HepG2 (cell line): Measurements from ENCODE around the gene MICAL3. TPM values are rescaled to one million over a fixed set of nuclear protein-coding genes. Genes with fewer than 3 reads are reported as not detected.
A peak's percentile ranks its signal among the peaks of the same experiment; 100 is the strongest.

Experiments
- ATAC-seq: fragments of 200-7000 bp; cut with Tn5 transposase; 3 replicates; pipeline ENCODE4 v1.9.1; 2020; ENCODE audit warnings: mild to moderate bottlenecking, moderate library complexity
- BruUV-seq: library from RNA; stranded (reverse); fragments of 400-500 nt; replicated peaks from 2 replicates; lab custom pipeline; 2021; lab: Mats Ljungman, UMichigan
- CTCF ChIA-PET: fragments of 300-600 bp; formaldehyde crosslinking; extraction: SDS; loops from one replicate; lab custom pipeline; 2021; ENCODE audit warnings: low total read pairs, inconsistent platforms, low intra/inter-chr PET ratio; lab: Yijun Ruan, JAX
- POLR2A ChIA-PET: fragments of 350-600 bp; sonication (Branson Sonifier 250); formaldehyde crosslinking; loops from one replicate; lab custom pipeline; 2020; ENCODE audit warnings: antibody characterized with exemption, inconsistent platforms; lab: Yijun Ruan, JAX
- DNase-seq: peaks from one replicate; pipeline ENCODE4 v3.0.0-alpha.2; 2015; ENCODE audit warnings: low spot score
- FAIRE-seq: peaks from 3 replicates; lab custom pipeline; 2011; peaks lifted over from hg19 to GRCh38; lab: Jason Lieb, UNC
- H2AFZ ChIP-seq: one replicate; pipeline ENCODE4 v1.6.1; 2011; ENCODE audit warnings: low read length, inconsistent platforms
- H3K27ac ChIP-seq: fragments of 300-600 bp; 3 replicates; pipeline ENCODE4 v1.8.0; 2011; ENCODE audit warnings: mixed run types, mild to moderate bottlenecking, mixed read lengths, low read length, inconsistent platforms; ENCODE audit not compliant: insufficient read depth; ENCODE audit errors: extremely low read length
- H3K27me3 ChIP-seq, 2 experiments: fragments of 200-600 bp in 1 of 2; 2 replicates in 1 of 2; 3 replicates in 1 of 2; pipeline versions ENCODE4 v1.6.0 to v1.8.0; 2011; ENCODE audit warnings: low read length in 2 of 2, mild to moderate bottlenecking in 2 of 2, moderate library complexity in 2 of 2, inconsistent platforms in 1 of 2; ENCODE audit not compliant: insufficient read depth in 2 of 2, control insufficient read depth in 1 of 2
- H3K36me3 ChIP-seq, 2 experiments: fragments of 200-600 bp in 1 of 2; replicated peaks in 1 of 2; 2 replicates in 1 of 2; 3 replicates in 1 of 2; pipeline versions ENCODE4 v1.5.1 to v1.8.0; 2011; ENCODE audit warnings: low read length in 2 of 2, inconsistent platforms in 1 of 2; ENCODE audit not compliant: insufficient read depth in 2 of 2, control insufficient read depth in 1 of 2
- H3K4me1 ChIP-seq: 2 replicates; pipeline ENCODE4 v1.5.1; 2012; ENCODE audit warnings: low read length, inconsistent platforms; ENCODE audit not compliant: insufficient read depth
- H3K4me2 ChIP-seq: 2 replicates; pipeline ENCODE4 v1.6.0; 2011; ENCODE audit warnings: low read depth, low read length, inconsistent platforms
- H3K4me3 ChIP-seq, 3 experiments: fragments of 200-600 bp in 1 of 3; sonication (generic), shearing (Covaris generic) in 1 of 3; replicated peaks in 1 of 3; 2 replicates each; pipeline ENCODE4 v1.5.1; 2011 to 2016; ENCODE audit warnings: low read length in 3 of 3, inconsistent platforms in 2 of 3, low read depth in 2 of 3, mild to moderate bottlenecking in 2 of 3, control low read depth in 1 of 3, mixed read lengths in 1 of 3; ENCODE audit not compliant: insufficient read depth in 1 of 3
- H3K79me2 ChIP-seq: one replicate; pipeline ENCODE4 v1.6.1; 2011; ENCODE audit warnings: low read length, inconsistent platforms; ENCODE audit not compliant: insufficient read depth
- H3K9ac ChIP-seq: 2 replicates; pipeline ENCODE4 v1.6.0; 2011; ENCODE audit warnings: mild to moderate bottlenecking, low read depth, low read length, inconsistent platforms; ENCODE audit not compliant: insufficient read depth
- H3K9me3 ChIP-seq: 2 replicates; pipeline ENCODE4 v1.5.1; 2012; ENCODE audit warnings: mild to moderate bottlenecking, low read length
- H4K20me1 ChIP-seq: 2 replicates; pipeline ENCODE4 v1.6.0; 2011; ENCODE audit warnings: inconsistent platforms, mild to moderate bottlenecking, low read length, moderate library complexity; ENCODE audit not compliant: insufficient read depth
- CTCF ChIP-seq: sonication (generic); formaldehyde crosslinking; IDR thresholded peaks from 2 replicates; pipeline ENCODE4 v1.5.0; 2020; ENCODE audit warnings: mild to moderate bottlenecking, missing genetic modification reagents, moderate library complexity
- ERF ChIP-seq: IDR thresholded peaks from 2 replicates; pipeline ENCODE4 v1.6.1; 2018; ENCODE audit warnings: missing biosample characterization, missing genetic modification reagents
- FOXP4 ChIP-seq: sonication (generic); formaldehyde crosslinking; IDR thresholded peaks from 2 replicates; pipeline ENCODE4 v1.4.0; 2020; ENCODE audit warnings: missing genetic modification reagents
- HOXA9 ChIP-seq: sonication (generic); formaldehyde crosslinking; IDR thresholded peaks from 2 replicates; pipeline ENCODE4 v1.8.1; 2022; ENCODE audit warnings: missing genetic modification reagents, mild to moderate bottlenecking, moderate library complexity, borderline replicate concordance
- POGZ ChIP-seq: sonication (generic); formaldehyde crosslinking; IDR thresholded peaks from 2 replicates; pipeline ENCODE4 v1.4.0; 2020; ENCODE audit warnings: mild to moderate bottlenecking, missing genetic modification reagents
- SALL1 ChIP-seq: sonication (generic); formaldehyde crosslinking; IDR thresholded peaks from 2 replicates; pipeline ENCODE4 v1.8.0; 2022; ENCODE audit warnings: mild to moderate bottlenecking, missing genetic modification reagents
- ZNF556 ChIP-seq: sonication (generic); formaldehyde crosslinking; IDR thresholded peaks from 2 replicates; pipeline ENCODE4 v1.4.0; 2020; ENCODE audit warnings: mild to moderate bottlenecking, missing genetic modification reagents, borderline replicate concordance
- ZNF563 ChIP-seq: sonication (generic); formaldehyde crosslinking; IDR thresholded peaks from 2 replicates; pipeline ENCODE4 v1.8.0; 2022; ENCODE audit warnings: mild to moderate bottlenecking, moderate library complexity, missing genetic modification reagents
- ZSCAN29 ChIP-seq: sonication (generic); formaldehyde crosslinking; conservative IDR thresholded peaks from 2 replicates; pipeline ENCODE4 v1.4.0; 2020; ENCODE audit warnings: mild to moderate bottlenecking, missing genetic modification reagents
- WGBS: methylation state at CpG from one replicate; pipeline ENCODE4 v1.1.6; 2017; ENCODE audit warnings: low lambda C conversion rate; 5-methylcytosine and 5-hydroxymethylcytosine counted together
- in situ Hi-C: cut with HindIII; loops from 2 replicates; pipeline ENCODE4 v1.10.0; 2017; ENCODE audit warnings: low pct_unique_long_range_greater_than_20kb; ENCODE audit not compliant: extremely low pct_ligation_motif_present
- intact Hi-C: fragments of 100-400 bp; cut with micrococcal nuclease; formaldehyde crosslinking; loops from one replicate; pipeline ENCODE4 v1.10.0; 2022; ENCODE audit not compliant: unreplicated experiment
- polyA plus RNA-seq, 8 experiments: library from polyadenylated mRNA; depleted of rRNA in 3 of 8; stranded (reverse) in 7 of 8; unstranded in 1 of 8; fragments of >200 nt; fragmentation: Illumina TruSeq in 4 of 8; extraction: Trizol in 4 of 8; gene quantifications; 2 replicates each; pipeline versions ENCODE4 v1.2.1 to v1.2.3, GENCODE V29; 2011 to 2016; ENCODE audit warnings: low read depth in 4 of 8, missing spikeins in 1 of 8, mixed read lengths in 1 of 8; ENCODE audit not compliant: insufficient read depth in 1 of 8
- total RNA-seq, 5 experiments: library from RNA; depleted of rRNA; stranded (reverse); fragments of >200 nt; fragmentation: Illumina TruSeq; extraction: Trizol; gene quantifications; 2 replicates each; pipeline ENCODE4 v1.2.3, GENCODE V29; 2016; ENCODE audit warnings: low read depth in 1 of 5
- TF ChIP-seq, protein P1 (sequence below): sonication (generic); formaldehyde crosslinking; IDR thresholded peaks from 2 replicates; pipeline ENCODE4 v1.5.0; 2020; ENCODE audit warnings: missing genetic modification reagents

The MICAL3 gene
- total and polyA plus RNA-seq, 2 of the 13 experiments (the other 11 are each of a cell fraction or from before 2014, with no cell fraction given), result 5.3 to 12.5 TPM

- intact Hi-C loops, result loop anchor here (2.0 to 5.0 kb wide), 2 partner anchors 187 to 333 kb away; partner anchors contain the start of gene PEX26
- Histone ChIP-seq H3K27me3 (no peaks in the 10 kb centered on the region), H3K79me2 (no peaks in the 10 kb centered on the region), H3K9ac (no peak overlapping the region)
- no peak for FAIRE-seq
- TF ChIP-seq HOXA9 (CRISPR knock-in tag) (no peak), POGZ (CRISPR knock-in tag) (no peak), ZNF556 (CRISPR knock-in tag) (no peak), ZNF563 (CRISPR knock-in tag) (no peak)
- TF ChIP-seq, all 625 proteins: peak for 0
- Histone ChIP-seq H3K36me3 (peaks cover 4 to 7% of the 10 kb centered on the region in 2 experiments; a peak in 4 of 5 replicates), H3K4me3 (no peak overlapping the region), H3K9me3 (no peaks in the 10 kb centered on the region), H3K27ac (no peak overlapping the region), H4K20me1 (no peaks in the 10 kb centered on the region), H2AFZ (no peak overlapping the region), H3K4me1 (no peaks in the 10 kb centered on the region), H3K4me2 (no peak overlapping the region)
- ATAC-seq, result no peak
- CTCF ChIA-PET, result interaction anchor here (3.1 kb wide), 1 partner anchor 42 kb away, joined by 24 read pairs; no protein-coding TSS in a partner anchor
- POLR2A ChIA-PET, result no interaction called here
- 93% methylated on average over 17 of the region's 25 CpGs for WGBS
- DNase-seq, result no peak
- in situ Hi-C loops, result loop anchor here (5.0 kb wide), 1 partner anchor 38 kb away; no protein-coding TSS in a partner anchor
- no TSS peak for BruUV-seq
These were observed 280.5 kb downstream of the MICAL3 start for GRCh38 chr22:17743661-17744411.

GRCh38 chr22:17742527-17742902, 281.8 kb downstream of the MICAL3 start:
- H3K4me1 ChIP-seq, result no peaks in the 10 kb centered on the region
- 0 out of 2 replicates have a peak, but pooled peaks have one; percentile 21 for TF ChIP-seq ERF (CRISPR knock-in tag)
- TF ChIP-seq SALL1, result peak; percentile 34; the same call in 1 of the 2 replicates
- TF ChIP-seq ZSCAN29 (CRISPR knock-in tag), result 0 out of 2 replicates have a peak, but pooled peaks have one; percentile 33
- no peak for TF ChIP-seq FOXP4
- TF ChIP-seq, protein P1, sequence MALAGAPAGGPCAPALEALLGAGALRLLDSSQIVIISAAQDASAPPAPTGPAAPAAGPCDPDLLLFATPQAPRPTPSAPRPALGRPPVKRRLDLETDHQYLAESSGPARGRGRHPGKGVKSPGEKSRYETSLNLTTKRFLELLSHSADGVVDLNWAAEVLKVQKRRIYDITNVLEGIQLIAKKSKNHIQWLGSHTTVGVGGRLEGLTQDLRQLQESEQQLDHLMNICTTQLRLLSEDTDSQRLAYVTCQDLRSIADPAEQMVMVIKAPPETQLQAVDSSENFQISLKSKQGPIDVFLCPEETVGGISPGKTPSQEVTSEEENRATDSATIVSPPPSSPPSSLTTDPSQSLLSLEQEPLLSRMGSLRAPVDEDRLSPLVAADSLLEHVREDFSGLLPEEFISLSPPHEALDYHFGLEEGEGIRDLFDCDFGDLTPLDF (CRISPR knock-in tag), result no peak
- peak; percentile 90 for TF ChIP-seq CTCF (CRISPR knock-in tag)

More at GRCh38 chr22:17742527-17742902, 281.8 kb downstream of the MICAL3 start:
- Histone ChIP-seq H4K20me1 (no peaks in the 10 kb centered on the region), H3K36me3 (peaks cover 9 to 19% of the 10 kb centered on the region in 2 experiments; a peak in 4 of 5 replicates), H3K27ac (no peak overlapping the region), H3K4me3 (no peak overlapping the region), H3K9me3 (no peaks in the 10 kb centered on the region), H3K9ac (no peak overlapping the region), H3K79me2 (no peaks in the 10 kb centered on the region), H2AFZ (no peak overlapping the region), H3K4me2 (no peak overlapping the region), H3K27me3 (no peaks in the 10 kb centered on the region)
- intact Hi-C loops, result loop anchor here (1.0 to 5.0 kb wide), 3 partner anchors 44 to 334 kb away; partner anchors contain the start of gene PEX26
- ChIA-PET POLR2A (interaction anchor here (1.0 to 1.2 kb wide), 3 partner anchors 31 to 44 kb away, joined by 3 to 7 read pairs (median 3); partner anchors contain the start of gene BID), CTCF (interaction anchor here (3.1 kb wide), 1 partner anchor 43 kb away, joined by 24 read pairs; no protein-coding TSS in a partner anchor)
- no TSS peak for BruUV-seq
- FAIRE-seq, result peak; percentile 55
- ATAC-seq, result peak; percentile 93
- peak; percentile 63 for DNase-seq
- 62% methylated on average over 5 of the region's 9 CpGs for WGBS
- in situ Hi-C loops, result loop anchor here (5.0 kb wide), 1 partner anchor 40 kb away; no protein-coding TSS in a partner anchor
